IPS-18a (cell line): ENCODE data around the gene COPS2.

Experiments
- H3K27ac ChIP-seq: one replicate; pipeline ENCODE4 v1.5.1; 2013; ENCODE audit warnings: low read length
- H3K27me3 ChIP-seq: one replicate; pipeline ENCODE4 v1.6.1; 2013; ENCODE audit warnings: mild to moderate bottlenecking, low read length; ENCODE audit not compliant: control insufficient read depth, insufficient read depth
- H3K36me3 ChIP-seq: one replicate; pipeline ENCODE4 v1.6.1; 2013; ENCODE audit warnings: low read depth, low read length; ENCODE audit not compliant: control insufficient read depth
- H3K4me1 ChIP-seq: one replicate; pipeline ENCODE4 v1.6.1; 2013; ENCODE audit warnings: low read depth, low read length; ENCODE audit not compliant: control insufficient read depth
- H3K4me3 ChIP-seq: one replicate; pipeline ENCODE4 v1.5.1; 2013; ENCODE audit warnings: low read length
- H3K9ac ChIP-seq: one replicate; pipeline ENCODE4 v1.6.1; 2013; ENCODE audit warnings: mild to moderate bottlenecking, low read length, moderate library complexity
- H3K9me3 ChIP-seq: one replicate; pipeline ENCODE4 v1.6.1; 2013; ENCODE audit warnings: low read depth, low read length; ENCODE audit not compliant: control insufficient read depth

The COPS2 gene

DNA sequence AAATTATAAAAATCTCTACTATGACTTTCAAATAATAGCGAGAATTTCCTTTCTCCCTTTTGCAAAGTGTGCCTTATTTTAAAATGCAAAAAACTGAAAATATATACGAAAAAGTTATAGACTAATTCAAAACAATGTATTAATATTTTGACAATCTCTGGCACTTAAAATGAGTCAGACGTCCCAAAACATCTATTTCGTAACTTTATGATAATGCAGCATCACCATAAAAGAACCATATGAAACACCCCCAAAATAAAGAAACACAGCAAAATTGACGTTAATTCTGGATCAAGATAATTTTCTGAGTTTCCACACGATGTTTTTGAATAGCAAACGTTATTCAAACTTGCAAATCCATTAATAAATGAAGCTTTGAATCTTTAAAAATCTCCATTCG is 1.0 kb downstream of the COPS2 start:
- H3K4me1 ChIP-seq, result peaks cover 3% of the 10 kb centered on the region
- H3K4me3 ChIP-seq, result peak overlapping the region; percentile 100
- no peak overlapping the region for H3K27ac ChIP-seq
- H3K27me3 ChIP-seq, result no peaks in the 10 kb centered on the region
- no peaks in the 10 kb centered on the region for H3K36me3 ChIP-seq
- peak overlapping the region; percentile 88 for H3K9ac ChIP-seq
- H3K9me3 ChIP-seq, result no peaks in the 10 kb centered on the region

DNA sequence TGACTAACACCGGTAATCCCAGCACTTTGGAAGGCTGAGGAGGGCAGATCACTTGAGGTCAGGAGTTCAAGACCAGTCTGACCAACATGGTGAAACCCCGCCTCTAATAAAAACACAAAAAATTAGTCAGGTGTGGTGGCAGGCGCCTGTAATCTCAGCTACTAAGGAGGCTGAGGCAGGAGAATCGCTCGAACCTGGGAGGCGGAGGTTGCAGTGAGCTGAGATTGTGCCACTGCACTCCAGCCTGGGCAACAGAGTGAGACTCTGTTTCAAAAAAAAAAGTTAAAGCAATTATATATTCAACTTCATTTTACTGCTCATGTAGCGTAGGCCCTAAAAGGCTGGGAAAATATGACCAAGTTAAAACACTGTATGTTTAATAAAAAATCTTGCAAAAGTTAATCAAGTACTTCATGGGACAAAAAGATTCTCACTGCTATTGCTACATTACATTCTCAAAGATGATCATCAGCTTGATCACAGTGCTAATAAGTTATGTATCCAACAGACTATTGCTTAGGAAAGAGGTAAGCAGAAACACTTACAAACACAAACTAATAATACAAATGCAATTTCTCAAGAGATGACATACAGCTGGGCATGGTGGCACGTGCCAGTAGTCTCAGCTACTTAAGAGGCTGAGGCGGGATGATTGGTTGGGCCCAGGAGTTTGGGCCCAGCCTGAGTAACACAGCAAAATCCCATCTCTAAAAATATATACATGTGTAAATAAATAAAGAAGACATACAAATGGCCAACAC is 2.7 kb downstream of the COPS2 start:
- Histone ChIP-seq H3K27ac (no peak overlapping the region), H3K9me3 (no peaks in the 10 kb centered on the region), H3K9ac (no peak overlapping the region), H3K4me1 (peaks cover 7% of the 10 kb centered on the region), H3K27me3 (no peaks in the 10 kb centered on the region), H3K36me3 (no peaks in the 10 kb centered on the region), H3K4me3 (no peak overlapping the region)

GRCh38 chr15:49151831-49152230 is 3.6 kb downstream of the COPS2 start:
- no peak overlapping the region for H3K9ac ChIP-seq
- H3K27ac ChIP-seq, result no peak overlapping the region
- no peaks in the 10 kb centered on the region for H3K36me3 ChIP-seq
- H3K27me3 ChIP-seq, result no peaks in the 10 kb centered on the region
- no peaks in the 10 kb centered on the region for H3K9me3 ChIP-seq
- H3K4me1 ChIP-seq, result peaks cover 7% of the 10 kb centered on the region
- no peak overlapping the region for H3K4me3 ChIP-seq

DNA sequence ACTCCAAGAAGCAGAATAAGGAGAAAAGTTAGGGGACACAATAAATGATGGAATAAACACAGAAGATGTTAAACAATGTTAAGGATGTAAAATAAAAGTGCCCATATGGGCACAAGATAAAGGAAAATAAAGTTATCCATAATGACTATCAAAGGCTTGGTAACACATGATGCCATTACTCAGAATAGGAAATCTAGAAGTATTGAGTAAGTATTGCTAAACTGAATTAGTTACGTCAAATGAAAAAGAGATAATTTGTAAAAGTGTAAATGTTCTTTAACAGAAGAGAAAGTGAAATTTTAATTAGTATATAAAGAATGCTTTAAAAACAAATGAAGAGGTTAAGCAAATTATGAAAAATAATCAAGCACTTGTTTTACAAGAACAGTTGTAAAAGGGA is 6.7 kb downstream of the COPS2 start:
- H3K9ac ChIP-seq, result no peak overlapping the region
- no peaks in the 10 kb centered on the region for H3K9me3 ChIP-seq
- H3K27me3 ChIP-seq, result no peaks in the 10 kb centered on the region
- peaks cover 4% of the 10 kb centered on the region for H3K4me1 ChIP-seq
- no peak overlapping the region for H3K27ac ChIP-seq
- no peak overlapping the region for H3K4me3 ChIP-seq
- peaks cover 8% of the 10 kb centered on the region for H3K36me3 ChIP-seq

DNA sequence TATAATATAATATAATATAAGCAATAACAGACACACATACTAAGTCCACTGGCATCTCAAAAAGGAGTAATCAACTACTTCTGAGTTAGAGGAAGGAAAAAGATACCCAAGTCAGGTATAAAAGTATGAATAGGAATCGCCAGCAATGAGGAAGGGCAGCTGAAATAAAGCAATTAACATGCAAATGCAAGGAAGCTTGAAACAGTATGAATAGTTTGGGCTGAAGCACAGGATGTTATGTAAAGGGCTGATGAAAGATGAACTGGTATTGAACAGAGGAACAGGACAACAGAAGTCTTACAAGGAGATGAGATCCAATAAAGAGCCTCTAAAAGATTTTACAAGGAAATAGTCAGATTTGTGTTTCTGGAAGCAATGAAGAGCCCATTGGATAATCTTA is 7.1 kb downstream of the COPS2 start:
- Histone ChIP-seq H3K27ac (no peak overlapping the region), H3K9me3 (no peaks in the 10 kb centered on the region), H3K4me1 (peaks cover 4% of the 10 kb centered on the region), H3K4me3 (no peak overlapping the region), H3K36me3 (peaks cover 12% of the 10 kb centered on the region), H3K27me3 (no peaks in the 10 kb centered on the region), H3K9ac (no peak overlapping the region)

DNA sequence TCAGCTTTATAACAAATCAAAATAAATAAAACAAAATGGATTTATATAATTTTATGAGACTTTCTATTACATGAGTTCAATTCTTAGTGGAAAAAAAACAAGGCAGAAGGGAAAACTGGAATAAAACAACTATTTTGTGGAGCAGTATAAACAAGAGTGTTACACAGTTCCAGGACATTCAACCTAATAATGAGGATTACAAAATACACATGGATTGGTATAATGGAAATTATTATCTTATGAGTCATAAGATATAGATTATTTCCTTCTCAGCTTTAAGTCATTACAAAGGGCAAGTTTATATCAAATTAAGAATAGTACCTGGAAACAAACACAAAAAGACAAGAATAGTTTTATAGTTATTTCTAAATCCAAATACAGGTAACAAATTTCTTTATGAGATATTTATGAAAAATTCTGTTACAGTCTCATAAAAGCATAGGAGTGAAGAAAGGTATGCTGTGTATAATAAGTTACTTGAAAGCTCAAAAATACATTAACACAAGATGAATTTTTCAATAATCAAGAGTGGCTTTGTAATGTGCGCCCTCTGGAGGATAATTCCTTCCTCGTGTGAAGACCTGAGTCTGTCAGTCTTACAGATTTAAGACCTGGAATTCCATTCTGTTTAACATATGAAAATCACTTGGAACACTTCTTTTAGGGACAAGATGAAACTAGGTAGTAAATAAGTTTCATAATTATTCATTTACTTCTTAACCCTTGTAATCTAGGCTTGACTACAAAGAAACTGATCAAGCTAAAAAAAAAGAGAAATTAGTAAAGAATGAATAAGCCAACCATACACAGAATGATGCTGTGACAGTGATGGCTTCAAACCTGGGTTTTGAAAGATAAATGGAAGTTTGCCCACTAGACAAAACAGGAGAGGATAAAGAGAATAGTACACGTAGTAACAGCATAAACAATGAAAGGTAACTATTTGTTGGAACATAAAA is 9.5 kb downstream of the COPS2 start:
- H3K27ac ChIP-seq, result no peak overlapping the region
- H3K9me3 ChIP-seq, result no peaks in the 10 kb centered on the region
- H3K4me3 ChIP-seq, result no peak overlapping the region
- peaks cover 34% of the 10 kb centered on the region for H3K36me3 ChIP-seq
- no peak overlapping the region for H3K9ac ChIP-seq
- H3K27me3 ChIP-seq, result no peaks in the 10 kb centered on the region
- peaks cover 4% of the 10 kb centered on the region for H3K4me1 ChIP-seq

DNA sequence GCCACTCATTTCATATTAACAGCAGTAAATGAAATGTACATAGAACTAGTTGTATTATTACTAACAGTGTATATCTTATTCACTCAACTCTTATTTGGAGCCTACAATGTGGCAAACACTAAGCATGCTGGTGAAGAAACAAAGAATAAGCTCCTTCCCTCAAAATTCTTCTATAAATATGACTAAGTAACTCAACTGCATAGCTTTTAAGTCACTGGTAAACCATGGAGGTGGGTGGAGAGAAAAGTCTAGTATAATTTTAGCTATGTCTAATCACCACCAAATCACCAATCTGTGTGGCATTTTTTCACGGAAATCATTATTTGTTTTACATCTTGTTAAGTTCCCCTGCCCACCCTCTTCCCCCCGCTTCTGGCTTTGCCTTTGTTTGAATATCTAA is 17.5 kb downstream of the COPS2 start:
- Histone ChIP-seq H3K27me3 (no peaks in the 10 kb centered on the region), H3K4me1 (no peaks in the 10 kb centered on the region), H3K9me3 (no peaks in the 10 kb centered on the region), H3K9ac (no peak overlapping the region), H3K27ac (no peak overlapping the region), H3K36me3 (peaks cover 91% of the 10 kb centered on the region), H3K4me3 (no peak overlapping the region)

- Histone ChIP-seq H3K9me3 (no peaks in the 10 kb centered on the region), H3K4me3 (no peak overlapping the region), H3K9ac (no peak overlapping the region), H3K27me3 (no peaks in the 10 kb centered on the region), H3K4me1 (no peaks in the 10 kb centered on the region), H3K36me3 (peaks cover 93% of the 10 kb centered on the region), H3K27ac (no peak overlapping the region)
These were observed 19.5 kb downstream of the COPS2 start for GRCh38 chr15:49135911-49136310.

GRCh38 chr15:49135342-49135857 is 20.0 kb downstream of the COPS2 start:
- H3K27ac ChIP-seq, result no peak overlapping the region
- H3K36me3 ChIP-seq, result peaks cover 93% of the 10 kb centered on the region
- H3K27me3 ChIP-seq, result no peaks in the 10 kb centered on the region
- no peaks in the 10 kb centered on the region for H3K4me1 ChIP-seq
- no peak overlapping the region for H3K9ac ChIP-seq
- H3K9me3 ChIP-seq, result no peaks in the 10 kb centered on the region
- no peak overlapping the region for H3K4me3 ChIP-seq

DNA sequence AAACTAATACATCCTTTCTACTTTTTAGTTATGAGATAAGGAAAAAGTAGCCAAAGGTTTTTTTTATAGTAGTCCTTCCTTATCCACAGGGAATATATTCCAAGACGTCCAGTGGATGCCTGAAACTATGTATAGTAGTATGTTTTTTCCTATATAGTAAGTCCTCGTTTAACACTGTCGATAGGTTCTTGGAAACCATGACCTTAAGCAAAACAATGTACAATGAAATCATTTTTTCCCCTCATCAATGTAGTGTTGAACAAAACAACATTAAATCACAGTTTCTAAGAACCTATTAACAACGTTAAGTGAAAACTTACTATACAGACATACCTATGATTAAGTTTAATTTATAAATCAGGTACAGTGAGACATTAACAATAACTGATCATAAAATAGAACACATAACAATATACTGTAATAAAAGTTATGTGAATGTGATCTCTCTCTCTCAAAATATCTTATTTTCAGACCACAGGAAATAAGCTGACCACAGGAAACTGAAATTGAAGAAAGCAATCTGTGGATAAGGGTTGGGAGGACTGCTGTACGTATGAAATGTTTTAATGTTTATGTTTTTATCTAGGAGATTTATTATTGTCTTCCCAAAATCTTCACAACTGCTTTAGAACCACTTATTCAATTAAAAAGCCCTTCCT is 20.6 kb downstream of the COPS2 start:
- Histone ChIP-seq H3K27me3 (no peaks in the 10 kb centered on the region), H3K9ac (no peak overlapping the region), H3K4me1 (no peaks in the 10 kb centered on the region), H3K27ac (no peak overlapping the region), H3K4me3 (no peak overlapping the region), H3K9me3 (no peaks in the 10 kb centered on the region), H3K36me3 (peaks cover 95% of the 10 kb centered on the region)

DNA sequence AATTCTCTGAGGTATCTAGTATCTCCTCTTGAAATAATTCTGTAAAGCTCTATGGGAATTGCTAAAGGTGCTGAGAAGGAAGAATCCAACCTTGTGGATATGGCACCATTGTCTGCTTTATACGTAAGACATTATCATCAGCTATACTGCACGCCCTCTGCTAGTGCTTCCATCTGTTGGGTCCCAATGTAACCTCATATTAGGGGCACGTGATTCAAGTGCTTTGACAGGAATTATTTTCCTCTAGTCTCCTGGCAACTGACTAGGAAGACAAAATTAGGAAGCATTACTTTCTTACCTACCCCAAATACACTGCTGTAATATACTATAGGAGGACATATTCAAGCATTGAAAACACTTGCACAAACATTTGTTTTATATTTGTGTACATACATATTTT is 24.0 kb downstream of the COPS2 start:
- Histone ChIP-seq H3K9me3 (no peaks in the 10 kb centered on the region), H3K4me3 (no peak overlapping the region), H3K9ac (no peak overlapping the region), H3K36me3 (peaks cover 94% of the 10 kb centered on the region), H3K4me1 (no peaks in the 10 kb centered on the region), H3K27ac (no peak overlapping the region), H3K27me3 (no peaks in the 10 kb centered on the region)
